A673 (cell line): Measurements from ENCODE around the gene C19orf12. TPM values are rescaled to one million over a fixed set of nuclear protein-coding genes. Genes with fewer than 3 reads are reported as not detected.

ENCODE experiments used
- BruUV-seq: library from RNA; stranded (reverse); fragments of 400-500 nt; replicated peaks from 2 replicates; lab custom pipeline; 2021; lab: Mats Ljungman, UMichigan
- CTCF ChIA-PET: fragments of 300-600 bp; sonication (Branson Sonifier 250); formaldehyde crosslinking; loops from one replicate; lab custom pipeline; 2022; ENCODE audit warnings: antibody characterized with exemption; lab: Charles Lee
- POLR2A ChIA-PET: fragments of 300-600 bp; sonication (Branson Sonifier 250); formaldehyde crosslinking; loops from one replicate; lab custom pipeline; 2022; ENCODE audit warnings: antibody characterized with exemption; ENCODE audit not compliant: low non-redundant PET; lab: Charles Lee
- DNase-seq: peaks from one replicate; pipeline ENCODE4 v3.0.0-alpha.2; 2015; ENCODE audit warnings: low spot score
- H3K27ac ChIP-seq: fragments of 200-600 bp; sonication (generic); 2 replicates; pipeline ENCODE4 v1.5.1; 2016; ENCODE audit warnings: mixed run types, low read depth, mild to moderate bottlenecking, mixed read lengths, antibody characterized with exemption, low read length; ENCODE audit not compliant: poor library complexity, severe bottlenecking
- H3K27me3 ChIP-seq: fragments of 200-600 bp; sonication (generic); replicated peaks from 2 replicates; pipeline ENCODE4 v1.6.1; 2017; ENCODE audit warnings: mixed run types, low read depth, mild to moderate bottlenecking, mixed read lengths, antibody characterized with exemption, low read length; ENCODE audit not compliant: insufficient read depth, poor library complexity
- H3K36me3 ChIP-seq: fragments of 200-600 bp; sonication (generic); 2 replicates; pipeline ENCODE4 v1.6.1; 2016; ENCODE audit warnings: mixed run types, mild to moderate bottlenecking, mixed read lengths, antibody characterized with exemption, low read length; ENCODE audit not compliant: insufficient read depth, poor library complexity, severe bottlenecking
- H3K4me1 ChIP-seq: fragments of 200-600 bp; sonication (generic); 2 replicates; pipeline ENCODE4 v1.6.1; 2017; ENCODE audit warnings: mixed run types, mild to moderate bottlenecking, mixed read lengths, antibody characterized with exemption, low read length; ENCODE audit not compliant: insufficient read depth, poor library complexity, severe bottlenecking
- H3K4me3 ChIP-seq: fragments of 200-600 bp; sonication (generic); 2 replicates; pipeline ENCODE4 v1.5.1; 2016; ENCODE audit warnings: low read depth, mixed run types, mild to moderate bottlenecking, mixed read lengths, low read length; ENCODE audit not compliant: poor library complexity, severe bottlenecking
- H3K9me3 ChIP-seq: fragments of 200-600 bp; sonication (generic); 2 replicates; pipeline ENCODE4 v1.6.1; 2016; ENCODE audit warnings: mixed run types, low read depth, mild to moderate bottlenecking, mixed read lengths, antibody characterized with exemption, low read length; ENCODE audit not compliant: poor library complexity, severe bottlenecking
- EZH2 ChIP-seq: fragments of 200-600 bp; sonication (generic); IDR thresholded peaks from 2 replicates; pipeline ENCODE4 v1.6.1; 2017; ENCODE audit warnings: borderline replicate concordance, low read depth, mild to moderate bottlenecking, mixed read lengths, antibody characterized with exemption, low read length; ENCODE audit not compliant: poor library complexity, severe bottlenecking
- intact Hi-C: fragments of 100-400 bp; cut with micrococcal nuclease; formaldehyde crosslinking; loops from one replicate; pipeline ENCODE4 v1.10.0; 2022; ENCODE audit not compliant: unreplicated experiment
- total RNA-seq: library from RNA; stranded (reverse); gene quantifications from 2 replicates; pipeline ENCODE4 v1.2.3, GENCODE V29; 2021
- TF ChIP-seq, protein P1 (sequence below): fragments of 300-800, 200-600 bp; sonication (generic); conservative IDR thresholded peaks from 2 replicates; pipeline ENCODE4 v1.5.1; 2017; ENCODE audit warnings: low read depth, mild to moderate bottlenecking, antibody characterized with exemption, low read length, moderate library complexity, mixed read lengths

Gene C19orf12
- total RNA-seq, 1 experiment from 2014 or later, result 26.8 TPM

DNA sequence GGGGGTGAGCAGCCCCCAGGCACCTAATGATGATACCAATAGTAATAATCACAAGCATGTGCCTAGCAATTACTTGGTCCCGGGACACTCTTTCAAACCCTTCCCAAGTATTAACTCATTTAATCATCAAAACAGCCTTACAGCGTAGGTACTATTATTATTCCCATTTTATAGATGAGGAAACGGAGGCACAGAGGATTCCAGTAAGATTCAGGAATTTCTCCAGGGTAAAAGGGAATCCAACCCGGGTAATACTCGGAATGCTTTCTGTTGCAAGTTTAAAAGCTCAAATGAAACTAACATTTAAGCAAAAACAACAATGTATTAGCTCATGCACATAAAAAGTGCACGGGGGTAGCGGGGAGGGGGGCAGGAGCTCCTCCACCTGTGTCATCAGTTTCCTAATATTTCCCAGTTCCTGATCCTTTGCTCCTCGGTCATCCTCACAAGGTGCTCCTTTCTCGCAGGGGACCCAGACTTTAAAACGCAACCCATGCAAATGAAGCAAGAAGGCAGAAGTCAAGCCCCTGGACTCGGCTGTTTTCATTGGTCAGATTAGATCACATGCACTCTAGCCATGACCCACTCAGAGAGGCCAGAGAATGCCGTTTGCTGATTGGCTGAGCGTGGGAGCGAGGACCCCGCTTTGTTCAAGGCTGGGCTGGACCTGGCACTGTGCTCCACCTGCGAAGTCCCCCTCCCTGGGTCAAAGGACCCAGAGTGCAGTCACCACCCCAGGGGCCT lies 38.3 kb upstream of the C19orf12 start:
- Histone ChIP-seq H3K36me3 (no peaks in the 10 kb centered on the region), H3K27me3 (peaks cover 7% of the 10 kb centered on the region), H3K4me3 (no peak overlapping the region), H3K27ac (no peak overlapping the region), H3K9me3 (no peaks in the 10 kb centered on the region), H3K4me1 (no peaks in the 10 kb centered on the region)
- TF ChIP-seq, protein P1, sequence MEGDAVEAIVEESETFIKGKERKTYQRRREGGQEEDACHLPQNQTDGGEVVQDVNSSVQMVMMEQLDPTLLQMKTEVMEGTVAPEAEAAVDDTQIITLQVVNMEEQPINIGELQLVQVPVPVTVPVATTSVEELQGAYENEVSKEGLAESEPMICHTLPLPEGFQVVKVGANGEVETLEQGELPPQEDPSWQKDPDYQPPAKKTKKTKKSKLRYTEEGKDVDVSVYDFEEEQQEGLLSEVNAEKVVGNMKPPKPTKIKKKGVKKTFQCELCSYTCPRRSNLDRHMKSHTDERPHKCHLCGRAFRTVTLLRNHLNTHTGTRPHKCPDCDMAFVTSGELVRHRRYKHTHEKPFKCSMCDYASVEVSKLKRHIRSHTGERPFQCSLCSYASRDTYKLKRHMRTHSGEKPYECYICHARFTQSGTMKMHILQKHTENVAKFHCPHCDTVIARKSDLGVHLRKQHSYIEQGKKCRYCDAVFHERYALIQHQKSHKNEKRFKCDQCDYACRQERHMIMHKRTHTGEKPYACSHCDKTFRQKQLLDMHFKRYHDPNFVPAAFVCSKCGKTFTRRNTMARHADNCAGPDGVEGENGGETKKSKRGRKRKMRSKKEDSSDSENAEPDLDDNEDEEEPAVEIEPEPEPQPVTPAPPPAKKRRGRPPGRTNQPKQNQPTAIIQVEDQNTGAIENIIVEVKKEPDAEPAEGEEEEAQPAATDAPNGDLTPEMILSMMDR, result no peak
- no peak for TF ChIP-seq EZH2
- CTCF ChIA-PET, result interaction anchor here (0.7 kb wide), 1 partner anchor 21 kb away, joined by 5 read pairs; no protein-coding TSS in a partner anchor
- no peak for DNase-seq
- intact Hi-C loops, result no loop called here
- POLR2A ChIA-PET, result no interaction called here
- no TSS peak for BruUV-seq

DNA sequence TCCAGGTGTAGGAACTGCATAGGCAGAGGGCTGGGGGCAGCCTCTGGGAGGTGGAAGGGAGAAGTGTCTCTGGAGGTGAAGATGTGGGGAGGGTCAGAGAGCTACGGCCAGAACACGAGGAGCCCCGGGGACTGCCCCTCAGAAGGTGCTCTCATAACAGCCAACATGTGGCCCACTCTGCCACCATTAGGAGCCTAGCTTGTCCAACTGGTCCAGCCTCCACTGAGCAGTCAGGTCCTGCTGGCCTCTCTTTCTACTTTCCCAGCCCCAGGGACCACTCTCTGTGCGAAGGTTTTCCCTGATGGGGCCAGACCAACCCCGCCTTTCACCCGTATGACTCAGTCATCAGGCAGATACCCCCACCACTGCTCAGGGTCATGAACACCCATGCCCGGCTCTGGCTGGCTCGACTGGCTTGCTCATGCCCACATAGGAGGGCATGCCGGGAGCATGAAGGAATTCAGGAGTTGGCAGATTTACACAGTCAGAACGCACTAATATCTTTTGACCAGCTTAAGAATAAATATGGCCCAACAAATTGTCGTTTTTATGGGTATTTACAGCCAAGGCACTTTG lies 37.5 kb upstream of the C19orf12 start:
- Histone ChIP-seq H3K4me1 (no peaks in the 10 kb centered on the region), H3K36me3 (no peaks in the 10 kb centered on the region), H3K4me3 (no peak overlapping the region), H3K27ac (no peak overlapping the region), H3K27me3 (peaks cover 7% of the 10 kb centered on the region), H3K9me3 (no peaks in the 10 kb centered on the region)
- ChIA-PET POLR2A (no interaction called here), CTCF (no interaction called here)
- DNase-seq, result no peak
- no TSS peak for BruUV-seq
- TF ChIP-seq EZH2, result no peak
- TF ChIP-seq, protein P1, result no peak
- intact Hi-C loops, result no loop called here

DNA sequence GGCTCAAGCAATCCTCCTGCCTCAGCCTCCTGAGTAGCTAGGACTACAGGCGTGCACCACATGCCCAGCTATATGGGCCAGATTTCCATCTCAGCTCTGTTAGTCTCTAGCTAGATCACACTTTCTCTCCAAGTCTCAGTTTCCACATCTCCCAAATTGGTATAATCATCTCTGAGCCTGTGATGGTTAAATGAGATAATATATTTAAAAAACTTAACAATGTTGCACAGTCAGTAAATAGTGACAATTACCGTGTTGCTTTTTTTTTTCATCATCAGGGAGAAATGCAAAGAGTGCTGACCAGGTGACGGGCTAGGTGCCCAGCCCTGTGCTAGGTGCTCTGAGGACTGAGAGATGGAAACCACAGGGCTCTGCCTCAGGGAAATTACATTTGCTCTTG lies 36.9 kb upstream of the C19orf12 start:
- POLR2A ChIA-PET, result no interaction called here
- CTCF ChIA-PET, result no interaction called here
- no TSS peak for BruUV-seq

More for the DNA sequence above, 36.9 kb upstream of the C19orf12 start:
- Histone ChIP-seq H3K4me1 (no peaks in the 10 kb centered on the region), H3K27ac (no peak overlapping the region), H3K27me3 (peaks cover 7% of the 10 kb centered on the region), H3K36me3 (no peaks in the 10 kb centered on the region), H3K4me3 (no peak overlapping the region), H3K9me3 (no peaks in the 10 kb centered on the region)
- intact Hi-C loops, result no loop called here
- TF ChIP-seq, protein P1, result no peak
- no peak for TF ChIP-seq EZH2
- DNase-seq, result no peak
